ENCODE results near the gene CELSR1. TPM values are rescaled to one million over a fixed set of nuclear protein-coding genes. Genes with fewer than 3 reads are reported as not detected.
A peak's percentile ranks its signal among the peaks of the same experiment; 100 is the strongest.

CELSR1 gene
- total RNA-seq, 1 donor from 2014 or later, result 4.8 TPM

DNA sequence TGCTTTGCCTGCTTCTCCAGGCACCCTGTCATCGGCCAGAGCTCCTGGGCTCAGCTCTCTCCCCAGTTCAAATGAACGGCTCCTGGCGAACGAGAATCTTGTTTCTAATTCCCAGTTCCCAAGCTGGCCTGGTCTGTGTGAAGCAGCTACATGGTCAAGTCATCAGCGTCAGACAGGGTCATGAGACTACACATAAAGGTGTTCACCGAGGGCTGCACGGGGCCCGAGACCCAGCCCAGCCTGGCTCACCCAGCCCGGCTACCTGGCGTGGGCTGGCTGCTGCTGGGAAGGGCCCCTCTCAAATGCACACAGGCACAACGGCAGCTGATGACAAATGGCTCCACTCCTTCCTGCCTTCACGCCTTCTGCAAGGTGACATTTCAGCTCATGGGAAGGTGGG, 14.6 kb upstream of the CELSR1 start:
- no peak for DNase-seq (ENCODE audit: low spot score)

GRCh38 chr22:46551321-46551720, 13.9 kb upstream of the CELSR1 start:
- no peak for DNase-seq (ENCODE audit: low spot score)

DNA sequence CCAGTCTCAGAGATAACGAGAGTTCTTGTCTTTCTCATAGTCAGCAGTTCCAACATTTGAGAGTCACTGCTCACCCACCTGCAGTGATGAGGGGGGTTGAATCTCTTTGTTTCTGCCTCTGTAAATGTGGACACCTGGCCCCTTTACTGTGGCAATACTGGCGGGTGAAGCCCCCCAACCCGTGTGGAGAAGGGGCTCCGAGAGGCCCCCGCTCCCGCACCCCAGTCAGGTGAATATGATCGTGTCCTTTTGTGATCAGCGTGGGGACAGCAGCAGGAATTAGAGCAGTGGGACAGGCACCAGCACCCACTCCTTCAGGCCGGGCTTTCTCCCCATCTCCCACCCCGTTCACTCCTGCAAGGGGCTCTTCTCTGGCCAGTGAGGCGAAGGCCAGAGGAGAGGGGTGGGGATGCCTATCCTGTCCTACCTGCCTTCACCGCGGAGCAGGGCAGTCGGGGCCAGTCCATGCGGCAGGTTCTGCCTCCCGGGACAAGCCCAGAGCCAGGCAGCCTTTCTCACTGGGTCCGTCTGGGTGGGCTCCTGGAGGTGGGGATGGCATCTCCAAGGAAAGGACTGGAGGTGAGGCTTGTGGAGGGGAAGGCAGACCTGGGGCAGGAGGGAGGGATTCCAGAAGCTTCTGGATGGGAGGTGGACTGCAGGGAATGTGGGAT, 12.7 kb upstream of the CELSR1 start:
- DNase-seq (ENCODE audit: low spot score), result no peak

- no peak for DNase-seq (ENCODE audit: low spot score)
These were observed 12.1 kb upstream of the CELSR1 start for GRCh38 chr22:46549563-46549840.

GRCh38 chr22:46547883-46548244, 10.4 kb upstream of the CELSR1 start:
- DNase-seq (ENCODE audit: low spot score), result peak; percentile 82

- DNase-seq (ENCODE audit: low spot score), result peak; percentile 86
These were observed 9.9 kb upstream of the CELSR1 start for GRCh38 chr22:46547179-46547882.

GRCh38 chr22:46546466-46547178, 9.2 kb upstream of the CELSR1 start:
- peak; percentile 54 for DNase-seq (ENCODE audit: low spot score)

DNA sequence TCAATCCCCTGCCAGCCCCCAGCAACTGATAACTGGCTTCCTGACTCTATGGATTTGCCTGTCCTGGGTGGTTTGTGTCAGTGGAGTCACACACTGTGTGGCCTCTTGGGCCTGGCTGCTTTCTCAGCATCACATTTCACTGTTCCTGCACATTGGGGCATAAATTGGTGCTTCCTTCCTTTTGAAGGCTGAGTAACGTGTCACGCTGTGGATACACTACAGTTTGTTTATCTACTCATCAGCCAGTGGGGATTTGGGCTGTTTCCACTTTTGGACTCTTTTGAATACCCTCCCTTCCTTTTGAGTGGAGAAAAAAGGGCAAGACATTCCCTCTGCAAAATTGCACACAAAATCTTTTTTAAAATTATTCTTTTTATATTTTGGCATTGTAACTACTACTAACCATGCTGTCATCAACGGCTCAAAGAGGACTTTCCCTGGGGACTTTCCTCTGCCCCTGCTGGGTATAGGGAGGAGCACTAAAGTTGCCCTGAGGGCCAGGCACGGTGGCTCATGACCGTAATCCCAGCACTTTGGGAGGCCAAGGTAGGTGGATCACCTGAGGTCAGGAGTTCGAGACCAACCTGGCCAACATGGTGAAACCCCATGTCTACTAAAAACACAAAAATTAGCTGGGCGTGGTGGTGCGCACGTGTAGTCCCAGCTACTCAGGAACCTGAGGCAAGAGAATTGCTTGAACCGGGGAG, 7.8 kb upstream of the CELSR1 start:
- no peak for DNase-seq (ENCODE audit: low spot score)

DNA sequence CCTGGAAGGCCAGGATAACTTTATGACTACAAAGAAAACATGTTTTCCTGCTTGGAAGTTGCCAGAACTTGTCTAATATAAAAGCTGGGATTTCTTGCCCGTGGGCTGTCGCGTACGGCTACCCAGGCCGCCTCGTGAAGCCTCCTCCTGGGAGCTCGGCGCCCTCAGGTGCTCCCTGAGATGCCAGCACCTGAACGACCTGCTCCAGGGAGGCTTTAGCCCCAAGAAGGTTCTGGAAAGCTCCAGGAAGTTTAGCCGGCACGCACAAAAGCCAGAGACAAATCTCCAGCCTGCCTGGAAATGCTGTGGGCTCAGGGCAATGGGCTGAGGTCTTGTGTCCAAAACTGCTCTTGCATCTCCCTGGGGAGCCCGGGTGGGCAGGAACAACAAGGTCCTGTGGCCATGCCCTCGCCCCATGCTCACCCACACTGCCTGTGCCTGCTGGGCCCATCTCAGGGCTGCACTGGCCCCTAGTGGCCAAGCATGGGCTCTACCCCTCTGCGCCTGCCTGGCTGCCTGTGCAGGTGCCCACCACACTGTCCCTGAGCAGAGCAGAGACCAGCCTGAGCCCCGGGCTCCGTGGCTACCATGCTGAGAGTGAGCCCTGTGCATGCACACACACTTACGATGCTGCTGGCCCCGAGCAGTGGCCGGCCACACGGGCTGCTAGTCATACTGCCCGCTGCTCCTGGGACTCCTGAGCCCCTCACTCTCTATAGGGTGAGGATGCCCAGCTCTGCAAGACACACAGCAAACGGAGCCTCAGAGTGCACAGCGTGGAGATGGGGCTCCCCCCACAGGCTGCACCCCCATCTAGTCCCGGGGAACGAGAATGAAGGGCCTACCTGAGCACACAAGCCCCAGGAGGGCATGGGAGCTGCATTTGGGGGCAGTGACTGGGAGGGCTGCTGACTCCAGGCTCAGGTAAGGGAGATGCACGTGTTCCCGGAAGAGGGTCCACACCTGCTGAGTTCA, 4.9 kb upstream of the CELSR1 start:
- peak; percentile 63 for DNase-seq (ENCODE audit: low spot score)

GRCh38 chr22:46541536-46541935, 4.1 kb upstream of the CELSR1 start:
- DNase-seq (ENCODE audit: low spot score), result no peak

- no peak for DNase-seq (ENCODE audit: low spot score)
These were observed 3.5 kb upstream of the CELSR1 start for GRCh38 chr22:46540874-46541273.

DNA sequence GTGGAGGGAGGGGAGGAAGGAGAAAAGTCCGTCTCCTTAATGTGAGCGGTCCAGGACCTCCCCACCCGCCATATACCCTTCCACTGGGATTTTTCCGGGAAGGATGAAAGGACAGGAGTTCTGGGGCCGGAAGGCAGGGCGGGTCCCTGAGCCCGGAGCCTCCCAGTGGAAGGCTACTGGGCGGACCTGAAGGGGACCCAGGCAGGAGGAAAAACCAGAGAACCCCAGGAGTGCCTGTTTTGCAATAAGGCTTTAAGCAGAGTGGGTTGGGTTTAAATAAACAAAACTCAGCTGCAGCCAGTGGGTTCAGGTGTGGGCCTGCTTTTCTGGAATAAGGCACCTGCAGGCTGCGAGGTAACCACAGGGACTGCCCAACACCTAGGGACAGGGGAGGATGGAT, 1.7 kb upstream of the CELSR1 start:
- DNase-seq (ENCODE audit: low spot score), result no peak

DNA sequence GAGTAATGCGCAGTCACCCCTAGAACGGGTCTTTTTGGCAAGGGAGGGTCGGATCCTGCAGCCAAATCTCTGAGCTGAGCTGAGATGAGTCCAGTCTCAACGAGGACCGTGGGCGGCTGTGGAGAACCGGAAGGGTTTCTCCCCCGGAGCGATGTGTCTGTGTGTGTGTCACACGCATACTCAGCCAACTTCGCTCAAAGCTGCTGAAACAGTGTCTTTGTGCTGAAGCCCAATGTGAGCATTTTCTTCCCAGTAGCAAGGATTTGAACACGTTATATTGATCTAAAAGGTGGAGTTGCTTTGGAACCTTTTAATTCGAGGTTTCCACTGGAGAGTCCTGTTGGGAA, 1.4 kb upstream of the CELSR1 start:
- no peak for DNase-seq (ENCODE audit: low spot score)

GRCh38 chr22:46537946-46538813, 760 bp upstream of the CELSR1 start:
- DNase-seq (ENCODE audit: low spot score), result no peak

GRCh38 chr22:46536537-46537224, 739 bp downstream of the CELSR1 start:
- no peak for DNase-seq (ENCODE audit: low spot score)

- no peak for DNase-seq (ENCODE audit: low spot score)
These were observed 1.4 kb downstream of the CELSR1 start for GRCh38 chr22:46535876-46536536.

DNA sequence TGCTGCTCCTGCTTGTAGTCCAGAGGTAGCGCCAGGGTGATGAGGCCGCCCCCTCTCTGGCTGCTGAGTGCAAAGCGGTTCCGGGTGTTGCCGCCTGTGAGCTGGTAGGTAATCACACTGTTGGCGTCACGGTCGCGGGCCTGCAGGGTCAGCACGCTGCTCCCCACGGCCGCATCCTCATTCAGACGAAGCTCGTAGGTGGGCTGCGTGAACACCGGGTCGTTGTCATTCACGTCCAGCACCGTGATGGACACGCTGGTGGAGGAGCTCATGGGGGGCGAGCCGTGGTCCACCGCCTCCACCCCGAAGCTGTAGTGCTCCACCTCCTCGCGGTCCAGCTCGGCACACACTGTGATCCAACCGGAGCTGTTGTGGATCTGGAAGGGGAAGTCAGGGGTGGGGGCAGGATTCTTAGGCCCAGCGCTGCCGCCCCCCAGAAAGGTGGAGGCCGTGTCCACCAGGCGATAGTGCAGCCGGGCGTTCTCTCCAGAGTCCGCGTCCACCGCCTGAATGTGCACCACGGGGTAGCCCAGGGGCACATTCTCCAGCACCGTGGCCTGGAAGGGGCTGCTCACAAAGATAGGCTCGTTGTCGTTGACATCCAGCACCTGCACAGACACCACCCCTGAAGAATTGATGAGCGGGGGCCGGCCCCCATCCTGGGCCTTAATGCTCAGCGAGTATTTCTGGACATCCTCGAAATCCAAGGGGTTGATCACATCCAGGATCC, 2.4 kb downstream of the CELSR1 start:
- DNase-seq (ENCODE audit: low spot score), result no peak

GRCh38 chr22:46534177-46534776, 3.1 kb downstream of the CELSR1 start:
- no peak for DNase-seq (ENCODE audit: low spot score)
